ENCODE data around the gene PABPN1. TPM values are rescaled to one million over a fixed set of nuclear protein-coding genes. Genes with fewer than 3 reads are reported as not detected.

PABPN1 gene
- total and polyA plus RNA-seq, 9 of the 15 experiments (the other 6 are each of a cell fraction or from before 2014, with no cell fraction given) = 32.6 to 388 (median 178) TPM

- Histone ChIP-seq H4K20me1 (replicated peaks; ENCODE audit: control insufficient read depth, insufficient read depth, low read length) (no peaks in the 10 kb centered on the region), H3K79me2 (ENCODE audit: control insufficient read depth, insufficient read depth, low read length) (no peaks in the 10 kb centered on the region), H3K27me3 (ENCODE audit: control insufficient read depth in 2 of 2, insufficient read depth in 2 of 2, low read length in 2 of 2) (peaks cover 6 to 21% of the 10 kb centered on the region in 2 experiments; a peak in 3 of 5 replicates), H2AFZ (ENCODE audit: low read depth, low read length) (no peak overlapping the region), H3K4me3 (no peak overlapping the region), H3K27ac (ENCODE audit: extremely low read depth, low read depth, low read length) (no peak overlapping the region), H3K36me3 (ENCODE audit: control insufficient read depth, insufficient read depth, low read length) (no peaks in the 10 kb centered on the region), H3K4me2 (ENCODE audit: insufficient read depth, low read length) (no peak overlapping the region), H3K4me1 (replicated peaks in 1 of 2; ENCODE audit: control insufficient read depth in 2 of 2, insufficient read depth in 2 of 2, low read length in 2 of 2) (peaks cover 11 to 29% of the 10 kb centered on the region in 2 experiments; a peak in 4 of 5 replicates), H3K9me3 (replicated peaks; ENCODE audit: control insufficient read depth, insufficient read depth, low read depth, low read length) (no peaks in the 10 kb centered on the region), H3K9me1 (ENCODE audit: control insufficient read depth, insufficient read depth, low read length) (no peaks in the 10 kb centered on the region), H3K9ac (ENCODE audit: insufficient read depth in 1 of 2, low read depth in 2 of 2, low read length in 2 of 2) (no peak overlapping the region)
- no peak for DNase-seq (ENCODE audit: extremely low read depth in 1 of 4, low spot score in 3 of 4)
- WGBS (ENCODE audit: insufficient coverage, low coverage, missing lambda C conversion rate) = 40% methylated on average over 1 of the region's 6 CpGs
- FAIRE-seq = no peak
- TF ChIP-seq, protein P1, sequence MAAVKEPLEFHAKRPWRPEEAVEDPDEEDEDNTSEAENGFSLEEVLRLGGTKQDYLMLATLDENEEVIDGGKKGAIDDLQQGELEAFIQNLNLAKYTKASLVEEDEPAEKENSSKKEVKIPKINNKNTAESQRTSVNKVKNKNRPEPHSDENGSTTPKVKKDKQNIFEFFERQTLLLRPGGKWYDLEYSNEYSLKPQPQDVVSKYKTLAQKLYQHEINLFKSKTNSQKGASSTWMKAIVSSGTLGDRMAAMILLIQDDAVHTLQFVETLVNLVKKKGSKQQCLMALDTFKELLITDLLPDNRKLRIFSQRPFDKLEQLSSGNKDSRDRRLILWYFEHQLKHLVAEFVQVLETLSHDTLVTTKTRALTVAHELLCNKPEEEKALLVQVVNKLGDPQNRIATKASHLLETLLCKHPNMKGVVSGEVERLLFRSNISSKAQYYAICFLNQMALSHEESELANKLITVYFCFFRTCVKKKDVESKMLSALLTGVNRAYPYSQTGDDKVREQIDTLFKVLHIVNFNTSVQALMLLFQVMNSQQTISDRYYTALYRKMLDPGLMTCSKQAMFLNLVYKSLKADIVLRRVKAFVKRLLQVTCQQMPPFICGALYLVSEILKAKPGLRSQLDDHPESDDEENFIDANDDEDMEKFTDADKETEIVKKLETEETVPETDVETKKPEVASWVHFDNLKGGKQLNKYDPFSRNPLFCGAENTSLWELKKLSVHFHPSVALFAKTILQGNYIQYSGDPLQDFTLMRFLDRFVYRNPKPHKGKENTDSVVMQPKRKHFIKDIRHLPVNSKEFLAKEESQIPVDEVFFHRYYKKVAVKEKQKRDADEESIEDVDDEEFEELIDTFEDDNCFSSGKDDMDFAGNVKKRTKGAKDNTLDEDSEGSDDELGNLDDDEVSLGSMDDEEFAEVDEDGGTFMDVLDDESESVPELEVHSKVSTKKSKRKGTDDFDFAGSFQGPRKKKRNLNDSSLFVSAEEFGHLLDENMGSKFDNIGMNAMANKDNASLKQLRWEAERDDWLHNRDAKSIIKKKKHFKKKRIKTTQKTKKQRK (IDR thresholded peaks at IDR 0.05; ENCODE audit: borderline replicate concordance, low read depth, low read length) = no peak
- TF ChIP-seq CGGBP1 (CRISPR knock-in tag; IDR thresholded peaks at IDR 0.05) (no peak), PRMT5 (CRISPR knock-in tag; IDR thresholded peaks at IDR 0.05) (no peak), RUNX1 (IDR thresholded peaks at IDR 0.05; ENCODE audit: low read depth) (no peak)
- no TSS peak for BruUV-seq (replicated peaks)
- no peak for ATAC-seq
- in situ Hi-C loops (cut with MboI) = no loop called here
- CTCF ChIA-PET (ENCODE audit: low intra/inter-chr PET ratio) = no interaction called here
- POLR2A ChIA-PET = interaction anchor here (0.7 kb wide), 1 partner anchor 786 kb away, joined by 4 read pairs; no protein-coding TSS in a partner anchor
- intact Hi-C loops (cut with micrococcal nuclease) = no loop called here
These were observed 27.0 kb downstream of the PABPN1 start for GRCh38 chr14:23348297-23348655.

Measured in K562 (cell line).